Kidney epithelial cell (primary cell): ENCODE results near the gene PUS7. TPM values are rescaled to one million over a fixed set of nuclear protein-coding genes. Genes with fewer than 3 reads are reported as not detected.
A peak's percentile ranks its signal among the peaks of the same experiment; 100 is the strongest.

Experiments
- DNase-seq: peaks from one replicate; pipeline ENCODE4 v3.0.0-alpha.2; 2010; ENCODE audit warnings: low read depth
- H3K27me3 ChIP-seq: 2 replicates; pipeline ENCODE4 v1.6.0; 2011; ENCODE audit warnings: low read length; ENCODE audit not compliant: control insufficient read depth, insufficient read depth
- H3K36me3 ChIP-seq: 2 replicates; pipeline ENCODE4 v1.5.1; 2011; ENCODE audit warnings: low read length; ENCODE audit not compliant: control insufficient read depth, insufficient read depth
- H3K4me3 ChIP-seq: 2 replicates; pipeline ENCODE4 v1.5.1; 2011; ENCODE audit warnings: low read depth, mild to moderate bottlenecking, control low read depth, low read length
- total RNA-seq: library from RNA; depleted of rRNA; stranded (reverse); fragments of >200 nt; gene quantifications from 2 replicates; pipeline ENCODE4 v1.2.3, GENCODE V29; 2015
- TF ChIP-seq, protein P1 (sequence below): IDR thresholded peaks from 2 replicates; pipeline ENCODE4 v1.5.1; 2011; ENCODE audit warnings: mild to moderate bottlenecking, moderate library complexity, low read length, control low read depth, inconsistent platforms; ENCODE audit not compliant: insufficient read depth, poor library complexity, severe bottlenecking

The PUS7 gene, protein sequence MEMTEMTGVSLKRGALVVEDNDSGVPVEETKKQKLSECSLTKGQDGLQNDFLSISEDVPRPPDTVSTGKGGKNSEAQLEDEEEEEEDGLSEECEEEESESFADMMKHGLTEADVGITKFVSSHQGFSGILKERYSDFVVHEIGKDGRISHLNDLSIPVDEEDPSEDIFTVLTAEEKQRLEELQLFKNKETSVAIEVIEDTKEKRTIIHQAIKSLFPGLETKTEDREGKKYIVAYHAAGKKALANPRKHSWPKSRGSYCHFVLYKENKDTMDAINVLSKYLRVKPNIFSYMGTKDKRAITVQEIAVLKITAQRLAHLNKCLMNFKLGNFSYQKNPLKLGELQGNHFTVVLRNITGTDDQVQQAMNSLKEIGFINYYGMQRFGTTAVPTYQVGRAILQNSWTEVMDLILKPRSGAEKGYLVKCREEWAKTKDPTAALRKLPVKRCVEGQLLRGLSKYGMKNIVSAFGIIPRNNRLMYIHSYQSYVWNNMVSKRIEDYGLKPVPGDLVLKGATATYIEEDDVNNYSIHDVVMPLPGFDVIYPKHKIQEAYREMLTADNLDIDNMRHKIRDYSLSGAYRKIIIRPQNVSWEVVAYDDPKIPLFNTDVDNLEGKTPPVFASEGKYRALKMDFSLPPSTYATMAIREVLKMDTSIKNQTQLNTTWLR
- 16.6 and 18.2 TPM in 2 replicates for total RNA-seq

DNA sequence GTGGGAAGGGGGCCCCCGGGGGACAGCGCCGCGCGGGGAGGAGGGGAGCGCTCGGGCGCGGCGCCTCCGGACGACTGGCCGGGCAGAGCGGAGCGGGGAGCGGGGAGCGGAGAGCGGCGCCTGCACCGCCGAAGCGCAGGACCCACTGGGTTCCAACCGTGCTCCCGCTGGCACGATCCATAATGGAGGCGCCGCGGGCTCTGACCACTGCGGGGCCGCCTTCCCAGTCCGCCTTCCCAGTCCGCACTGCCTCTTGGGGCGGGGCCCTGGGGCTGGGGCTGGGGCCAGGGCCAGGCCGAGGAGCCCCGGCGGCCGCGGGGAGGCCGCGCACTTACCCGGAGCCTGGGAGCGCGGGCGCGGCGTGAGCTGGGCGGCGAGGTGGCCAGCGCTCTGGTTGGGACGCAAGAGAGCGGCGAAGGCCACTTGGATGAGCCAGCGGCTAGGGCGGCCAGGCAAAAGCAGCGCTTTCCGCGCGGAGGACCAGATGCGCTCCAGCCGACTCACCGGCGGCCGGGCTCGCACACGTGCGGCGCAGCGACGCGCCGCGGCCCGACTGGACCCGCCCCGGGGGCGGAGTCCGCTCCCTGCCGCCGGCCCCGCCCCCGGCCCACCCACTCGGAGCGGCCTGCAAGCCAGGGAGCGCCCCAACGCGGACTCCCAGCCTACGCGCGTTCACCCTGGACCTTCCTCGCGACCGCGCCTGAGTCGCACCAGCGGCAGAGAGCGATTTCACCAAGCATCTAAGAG is at the start of gene PUS7:
PUS7 (minus strand) TSS at position 555 of the 747 bp plus-strand sequence. CDS start 13,759 bp downstream, outside the sequence.
- Histone ChIP-seq H3K36me3 (peaks cover 1% of the 10 kb centered on the region), H3K4me3 (peak within 1 kb of the TSS; percentile 71), H3K27me3 (no peaks in the 10 kb centered on the region)
- DNase-seq = peak; percentile 54
- TF ChIP-seq, protein P1, sequence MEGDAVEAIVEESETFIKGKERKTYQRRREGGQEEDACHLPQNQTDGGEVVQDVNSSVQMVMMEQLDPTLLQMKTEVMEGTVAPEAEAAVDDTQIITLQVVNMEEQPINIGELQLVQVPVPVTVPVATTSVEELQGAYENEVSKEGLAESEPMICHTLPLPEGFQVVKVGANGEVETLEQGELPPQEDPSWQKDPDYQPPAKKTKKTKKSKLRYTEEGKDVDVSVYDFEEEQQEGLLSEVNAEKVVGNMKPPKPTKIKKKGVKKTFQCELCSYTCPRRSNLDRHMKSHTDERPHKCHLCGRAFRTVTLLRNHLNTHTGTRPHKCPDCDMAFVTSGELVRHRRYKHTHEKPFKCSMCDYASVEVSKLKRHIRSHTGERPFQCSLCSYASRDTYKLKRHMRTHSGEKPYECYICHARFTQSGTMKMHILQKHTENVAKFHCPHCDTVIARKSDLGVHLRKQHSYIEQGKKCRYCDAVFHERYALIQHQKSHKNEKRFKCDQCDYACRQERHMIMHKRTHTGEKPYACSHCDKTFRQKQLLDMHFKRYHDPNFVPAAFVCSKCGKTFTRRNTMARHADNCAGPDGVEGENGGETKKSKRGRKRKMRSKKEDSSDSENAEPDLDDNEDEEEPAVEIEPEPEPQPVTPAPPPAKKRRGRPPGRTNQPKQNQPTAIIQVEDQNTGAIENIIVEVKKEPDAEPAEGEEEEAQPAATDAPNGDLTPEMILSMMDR = no peak

DNA sequence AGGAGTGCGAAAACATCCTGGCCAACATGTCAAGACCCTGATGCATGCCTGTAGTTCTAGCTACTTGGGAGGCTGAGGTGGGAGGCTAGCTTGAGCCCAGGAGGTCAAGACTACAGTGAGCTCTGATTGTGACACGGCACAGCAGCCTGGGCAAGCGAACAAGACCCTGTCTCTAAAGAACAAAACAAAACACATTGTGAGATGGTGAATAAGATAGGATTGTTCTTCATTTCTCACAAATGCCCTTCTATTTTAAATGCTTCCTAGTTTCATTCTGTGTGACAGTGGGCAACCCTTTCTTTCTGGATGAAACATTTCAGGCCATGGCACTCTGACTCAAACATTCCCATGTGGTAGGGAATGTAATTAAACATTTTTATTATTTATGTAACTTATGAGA is 45.8 kb upstream of the PUS7 start:
- H3K27me3 ChIP-seq = no peaks in the 10 kb centered on the region
- TF ChIP-seq, protein P1 = no peak
- no peak overlapping the region for H3K4me3 ChIP-seq
- DNase-seq = no peak
- H3K36me3 ChIP-seq = no peaks in the 10 kb centered on the region

DNA sequence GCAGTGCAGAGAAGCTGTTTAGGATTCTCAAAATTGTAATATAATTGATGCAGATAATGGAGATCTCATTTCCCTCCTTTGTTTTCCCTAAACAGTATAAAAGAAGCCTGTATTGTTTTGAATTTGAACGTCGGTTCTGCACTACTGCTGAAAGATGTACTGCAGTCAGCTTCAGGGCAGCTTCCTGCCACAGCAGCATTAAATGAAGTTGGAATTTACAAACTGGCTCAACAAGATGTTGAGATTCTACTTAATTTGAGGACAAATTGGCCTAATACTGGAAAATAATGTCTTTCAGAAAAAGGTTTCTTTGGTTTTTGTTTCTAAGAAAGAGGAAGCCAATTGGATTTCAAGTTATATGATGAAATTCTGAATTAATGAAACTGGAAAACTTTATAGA is 45.0 kb upstream of the PUS7 start:
- H3K36me3 ChIP-seq = no peaks in the 10 kb centered on the region
- TF ChIP-seq, protein P1 = no peak
- DNase-seq = no peak
- H3K27me3 ChIP-seq = no peaks in the 10 kb centered on the region
- H3K4me3 ChIP-seq = no peak overlapping the region

DNA sequence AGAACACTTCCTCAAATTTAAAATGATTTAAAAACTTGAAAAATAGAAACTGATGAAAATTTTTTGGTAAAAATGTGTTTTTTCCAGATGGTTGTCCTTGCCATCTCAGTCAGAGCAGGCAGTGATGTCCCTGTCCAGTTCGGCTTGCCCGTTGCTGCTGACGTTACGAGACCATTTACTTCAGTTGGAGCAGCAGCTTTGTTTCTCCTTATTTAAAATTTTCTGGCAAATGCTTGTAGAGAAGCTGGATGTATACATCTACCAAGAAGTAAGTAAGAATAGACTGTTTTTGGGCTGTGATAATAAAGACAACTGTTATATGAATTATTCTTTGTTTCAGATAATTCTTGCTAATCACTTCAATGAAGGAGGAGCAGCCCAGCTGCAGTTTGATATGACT is 43.1 kb upstream of the PUS7 start:
- no peaks in the 10 kb centered on the region for H3K27me3 ChIP-seq
- DNase-seq = no peak
- no peaks in the 10 kb centered on the region for H3K36me3 ChIP-seq
- TF ChIP-seq, protein P1 = no peak
- no peak overlapping the region for H3K4me3 ChIP-seq

DNA sequence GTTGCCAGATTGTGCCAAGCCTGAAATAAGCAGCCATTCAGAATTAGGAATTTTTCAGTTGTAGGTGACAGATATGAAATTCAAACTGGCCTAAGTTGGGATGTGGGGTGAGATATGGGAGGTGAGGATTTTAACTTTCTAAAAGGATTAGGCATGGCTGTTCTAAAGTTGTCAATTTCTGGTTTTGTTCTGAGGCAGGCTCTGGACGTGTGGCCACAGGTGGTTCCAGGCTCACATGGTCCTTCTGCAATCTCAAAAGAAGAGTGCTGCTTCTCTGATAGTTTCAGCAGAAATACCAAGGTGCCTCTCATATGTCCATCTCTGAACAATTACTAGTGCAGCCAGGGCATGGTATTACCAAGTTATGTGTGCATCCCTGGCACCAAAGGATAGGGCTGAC is 37.9 kb upstream of the PUS7 start:
- peaks cover 2% of the 10 kb centered on the region for H3K36me3 ChIP-seq
- H3K4me3 ChIP-seq = no peak overlapping the region
- TF ChIP-seq, protein P1 = no peak
- no peaks in the 10 kb centered on the region for H3K27me3 ChIP-seq
- DNase-seq = no peak
